SIG-M5 treated with dmso at 0.1 percent for 504 hours (cell line): ENCODE data around the gene COQ6.
"Not testable (repeated sequence)": the region's sequence is repeated elsewhere in the genome, so short reads cannot be mapped to it uniquely, and the experiment has no call there.

Experiments
- DNase-seq: peaks from one replicate; lab custom pipeline; 2025; ENCODE audit not compliant: unreplicated experiment; lab: John Stamatoyannopoulos, UW

Gene COQ6

DNA sequence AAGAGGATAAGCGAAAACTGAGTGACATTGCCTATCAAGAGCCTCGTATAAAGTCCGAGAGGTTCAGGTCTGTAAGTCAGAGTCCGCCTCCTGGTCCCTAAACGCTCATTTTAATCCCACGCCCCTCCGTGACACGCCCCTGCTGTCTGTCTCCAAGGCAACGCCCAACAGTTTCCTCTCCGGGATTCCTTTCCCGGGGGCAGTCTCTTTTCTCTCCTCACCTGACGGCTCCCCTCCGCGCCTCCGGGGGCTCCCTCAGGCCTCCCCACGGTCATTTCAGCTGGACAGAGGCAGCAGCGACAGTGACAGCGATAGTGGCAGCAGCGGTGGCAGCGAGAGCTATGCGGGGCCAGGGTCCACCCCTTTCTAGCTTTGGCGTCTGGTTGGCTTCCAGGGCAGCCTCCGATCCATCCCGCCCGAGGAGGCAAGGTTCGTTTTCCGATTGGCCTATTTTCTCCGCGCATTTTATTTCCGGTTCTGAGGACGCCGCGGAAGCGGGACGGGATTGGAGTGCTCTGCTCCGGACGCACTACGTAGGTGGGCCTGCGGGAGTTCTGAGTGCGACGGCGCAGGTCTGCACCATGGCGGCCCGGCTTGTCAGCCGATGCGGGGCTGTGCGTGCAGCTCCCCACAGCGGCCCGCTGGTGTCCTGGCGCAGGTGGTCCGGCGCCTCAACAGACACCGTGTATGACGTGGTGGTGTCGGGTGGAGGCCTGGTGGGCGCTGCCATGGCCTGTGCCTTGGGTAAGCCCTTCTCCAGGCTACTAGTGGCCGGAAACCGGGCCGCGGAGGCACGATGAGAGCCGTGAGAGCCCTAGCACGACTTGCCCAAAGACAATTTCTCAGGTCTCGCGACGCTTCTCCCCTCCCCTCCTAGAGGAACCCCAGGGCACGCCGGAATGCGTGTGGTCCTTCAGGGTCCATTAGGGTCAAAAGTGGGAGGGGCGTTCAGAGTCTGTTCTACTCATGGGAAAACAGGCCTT, at the start of gene COQ6, which contains the start of gene FAM161B:
COQ6 (plus strand) TSS at position 551 of the 983 bp plus-strand sequence; CDS start at position 582, 31 bp downstream.
FAM161B (minus strand) TSS at position 343 of the 983 bp plus-strand sequence; CDS start at position 275, 68 bp downstream.
- peak; percentile 97 for DNase-seq

DNA sequence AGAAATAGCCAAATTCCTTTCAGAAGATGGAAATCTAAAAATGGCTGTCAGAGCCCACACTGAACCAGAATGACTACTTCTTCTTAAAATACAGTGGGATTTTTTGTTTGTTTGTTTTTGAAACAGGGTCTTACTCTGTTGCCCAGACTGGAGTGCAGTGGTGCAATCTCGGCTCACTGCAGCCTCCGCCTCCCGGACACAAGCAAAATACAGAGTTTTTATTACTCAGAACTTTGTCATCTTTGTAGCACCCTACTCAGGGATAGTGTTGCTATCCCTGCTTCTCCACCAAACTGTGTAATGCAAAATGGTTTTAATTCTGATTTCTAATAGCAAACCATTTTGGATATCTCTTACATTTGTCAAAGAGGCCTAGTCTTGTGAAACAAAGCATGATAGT, 47.1 kb upstream of the COQ6 start:
- DNase-seq = no peak

DNA sequence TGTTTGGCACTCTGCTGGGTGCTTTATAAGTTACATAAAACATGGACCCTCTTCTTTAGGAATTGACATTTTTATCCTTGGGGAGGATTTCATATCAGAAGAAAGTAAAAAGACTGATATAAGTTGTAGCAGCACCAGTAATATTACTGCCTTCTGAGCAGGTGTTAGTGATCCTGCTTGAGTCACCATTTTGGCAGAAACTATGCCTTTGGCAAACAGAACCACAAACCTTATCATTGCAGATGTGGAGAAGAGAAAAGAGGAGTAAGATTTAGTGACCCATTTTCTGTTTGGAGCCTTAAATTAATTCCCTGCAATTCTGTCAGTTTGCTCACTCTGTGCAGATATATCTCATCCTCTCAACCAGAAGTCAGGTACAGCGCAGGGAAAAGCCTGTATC, 40.4 kb upstream of the COQ6 start:
- DNase-seq = no peak

DNA sequence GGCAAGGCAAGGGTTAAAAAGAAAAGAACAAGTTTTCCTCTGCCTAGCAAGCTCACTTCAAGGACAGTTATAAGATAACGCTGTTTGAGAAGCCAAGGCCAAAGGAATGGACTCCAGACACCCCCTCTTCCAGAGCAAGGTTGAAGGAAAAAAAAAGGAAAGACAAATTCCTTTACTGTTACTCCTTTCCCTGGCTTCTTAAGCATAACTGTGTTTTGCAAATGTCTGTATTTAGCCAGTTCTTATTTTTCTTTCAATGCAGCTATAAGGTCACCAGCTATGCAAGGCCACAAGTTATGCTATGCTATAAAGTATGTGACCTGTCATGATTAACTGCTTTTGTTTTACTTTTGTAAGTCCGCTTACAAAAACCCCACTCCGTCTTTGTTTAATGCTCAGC, 36.8 kb upstream of the COQ6 start:
- no peak for DNase-seq

DNA sequence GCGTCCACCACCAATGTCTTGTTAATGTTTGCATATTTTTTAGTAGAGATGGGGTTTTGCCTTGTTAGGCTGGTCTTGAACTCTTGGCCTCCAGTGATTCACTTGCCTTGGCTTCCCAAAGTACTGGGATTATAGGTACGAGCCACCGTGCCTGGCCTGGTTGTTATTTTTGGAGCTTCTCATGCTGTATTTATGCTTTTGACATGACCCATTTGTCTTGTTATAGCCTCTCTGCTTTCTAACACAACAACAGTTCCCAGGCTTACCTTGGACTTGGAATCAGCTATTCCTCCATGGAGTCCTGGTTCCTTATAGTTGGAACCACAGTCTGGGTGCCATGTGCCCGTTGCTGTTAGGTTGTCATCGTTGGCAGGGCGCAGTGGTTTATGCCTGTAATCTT, 33.8 kb upstream of the COQ6 start:
- DNase-seq = no peak

DNA sequence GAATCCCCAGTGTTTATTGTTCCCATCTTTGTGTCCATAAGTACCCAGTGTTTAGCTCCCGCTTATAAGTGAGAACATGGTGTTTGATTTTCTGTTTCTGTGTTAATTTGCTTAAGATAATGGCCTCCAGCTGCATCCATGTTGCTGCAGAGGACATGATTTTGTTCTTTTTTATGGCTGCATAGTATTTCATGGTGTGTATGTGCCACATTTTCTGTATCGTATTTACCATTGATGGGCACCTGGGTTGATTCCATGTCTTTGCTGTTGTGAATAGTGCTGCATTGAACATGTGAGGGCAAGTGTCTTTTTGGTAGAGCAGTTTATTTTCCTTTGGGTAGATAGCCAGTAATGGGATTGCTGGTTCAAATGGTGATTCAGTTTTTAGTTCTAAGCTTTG, 30.6 kb upstream of the COQ6 start:
- not testable (repeated sequence) for DNase-seq

DNA sequence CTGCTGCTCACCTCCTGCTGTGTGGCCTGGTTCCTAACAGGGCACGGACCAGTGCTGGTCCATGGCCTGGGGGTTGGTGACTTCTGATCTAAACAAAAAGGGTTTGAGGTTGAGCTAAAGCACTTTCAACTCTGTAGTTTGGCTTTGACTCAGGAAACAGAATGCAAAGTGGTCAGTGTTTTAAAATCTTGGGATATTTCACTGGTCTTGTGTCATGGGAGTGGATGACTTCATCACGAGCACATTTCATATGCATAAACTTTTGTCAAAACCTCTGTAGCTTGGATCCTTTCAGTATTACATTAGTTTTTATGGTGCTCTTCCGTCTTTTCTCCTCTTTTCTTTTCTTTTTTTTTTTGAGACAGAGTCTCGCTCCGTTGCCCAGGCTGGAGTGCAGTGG, 25.8 kb upstream of the COQ6 start:
- DNase-seq = no peak

DNA sequence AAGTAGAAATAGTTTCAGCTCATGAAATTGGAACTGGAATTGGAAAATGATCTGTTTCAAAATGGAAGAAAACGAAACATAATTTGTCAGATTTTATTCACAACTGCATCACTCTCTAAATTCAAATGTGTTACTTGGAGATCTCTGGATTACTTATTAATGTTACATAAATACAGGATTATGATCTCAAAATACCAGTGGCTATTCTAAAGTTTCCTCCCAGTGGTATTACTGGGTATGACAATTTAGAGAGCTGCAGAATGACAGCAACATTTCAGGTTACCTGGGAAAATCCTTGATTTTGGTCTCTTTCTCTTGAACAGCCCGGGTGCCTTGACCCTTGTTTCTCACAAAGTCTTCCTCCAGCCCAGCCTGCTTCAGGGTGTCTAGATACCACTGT, 14.4 kb upstream of the COQ6 start:
- peak; percentile 2 for DNase-seq

DNA sequence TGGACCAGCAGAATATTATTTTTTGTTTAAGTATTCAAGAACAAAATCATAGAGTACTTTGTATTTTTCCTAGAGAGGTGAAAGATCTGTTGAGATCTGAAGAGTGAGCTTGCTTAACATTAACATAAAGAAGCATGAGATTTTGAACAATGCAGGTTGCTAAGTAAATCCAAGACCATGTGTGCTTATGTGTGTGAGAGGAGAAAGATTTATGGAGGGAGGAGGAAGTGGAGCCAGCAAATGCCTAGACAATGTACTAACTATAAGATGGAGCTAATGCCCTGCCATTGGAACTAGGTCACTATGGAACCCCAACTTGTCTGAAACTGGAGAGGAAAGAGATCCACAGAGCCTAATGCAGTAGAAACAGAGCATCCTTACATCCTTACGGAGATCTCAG, 13.6 kb upstream of the COQ6 start:
- no peak for DNase-seq

DNA sequence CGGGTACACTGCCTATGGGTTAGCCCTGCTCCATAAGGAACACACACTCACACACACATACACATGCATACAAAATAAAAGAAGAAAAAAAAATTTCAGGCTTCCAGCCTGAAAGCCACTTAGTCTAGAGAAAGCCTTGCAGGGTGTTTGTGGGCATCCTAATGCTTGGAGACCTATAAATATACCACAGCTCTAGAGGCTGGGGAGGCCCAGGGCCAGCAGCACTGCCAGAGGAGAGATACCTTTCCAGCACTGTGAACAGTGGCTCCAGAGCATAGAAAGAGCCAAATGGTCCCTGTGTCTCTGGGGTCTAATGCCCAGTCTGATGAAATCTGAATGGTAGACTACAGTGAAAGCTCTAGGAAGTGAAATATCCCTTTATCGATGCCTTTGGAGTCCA, 13.1 kb upstream of the COQ6 start:
- no peak for DNase-seq

DNA sequence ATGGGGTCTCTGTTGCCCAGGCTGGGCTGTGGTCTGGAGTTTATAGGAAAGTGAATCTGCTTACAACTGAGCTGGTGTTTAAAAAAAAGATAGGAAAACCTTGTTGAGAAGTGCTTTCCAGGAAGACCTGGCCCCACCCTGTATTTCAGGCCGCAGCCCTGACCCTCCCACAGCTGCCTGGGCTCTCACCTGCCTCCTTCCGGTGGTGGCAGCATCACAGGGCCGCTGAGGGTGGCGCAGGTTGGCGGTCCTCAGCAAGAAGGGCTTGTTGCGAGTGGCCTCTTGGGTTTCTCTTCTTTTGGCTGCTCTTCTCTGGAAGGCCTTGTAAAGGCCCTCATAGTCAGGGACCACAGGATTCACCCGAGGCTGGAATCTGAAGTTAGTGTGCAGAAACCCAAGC, 7.9 kb upstream of the COQ6 start:
- DNase-seq = no peak

DNA sequence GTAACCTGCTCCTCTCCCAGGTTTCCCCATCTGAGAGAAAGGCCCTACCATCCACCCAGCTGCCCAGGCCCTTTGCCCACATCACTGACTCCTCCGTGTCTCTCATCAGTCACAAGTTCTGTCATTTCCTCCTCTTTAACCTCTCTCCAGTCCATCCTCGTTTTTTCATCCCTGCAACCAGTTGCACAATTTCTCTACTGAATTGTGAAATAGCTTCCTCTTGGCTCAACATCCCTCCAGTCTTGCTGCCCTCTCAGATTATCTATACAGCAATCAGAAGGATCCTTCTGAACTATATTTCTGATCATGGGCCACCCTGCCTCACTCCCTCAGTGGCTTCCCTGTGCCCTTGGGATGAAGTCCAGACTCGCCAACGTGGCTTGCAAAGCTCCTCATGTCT, 7.0 kb upstream of the COQ6 start:
- DNase-seq = peak; percentile 97

DNA sequence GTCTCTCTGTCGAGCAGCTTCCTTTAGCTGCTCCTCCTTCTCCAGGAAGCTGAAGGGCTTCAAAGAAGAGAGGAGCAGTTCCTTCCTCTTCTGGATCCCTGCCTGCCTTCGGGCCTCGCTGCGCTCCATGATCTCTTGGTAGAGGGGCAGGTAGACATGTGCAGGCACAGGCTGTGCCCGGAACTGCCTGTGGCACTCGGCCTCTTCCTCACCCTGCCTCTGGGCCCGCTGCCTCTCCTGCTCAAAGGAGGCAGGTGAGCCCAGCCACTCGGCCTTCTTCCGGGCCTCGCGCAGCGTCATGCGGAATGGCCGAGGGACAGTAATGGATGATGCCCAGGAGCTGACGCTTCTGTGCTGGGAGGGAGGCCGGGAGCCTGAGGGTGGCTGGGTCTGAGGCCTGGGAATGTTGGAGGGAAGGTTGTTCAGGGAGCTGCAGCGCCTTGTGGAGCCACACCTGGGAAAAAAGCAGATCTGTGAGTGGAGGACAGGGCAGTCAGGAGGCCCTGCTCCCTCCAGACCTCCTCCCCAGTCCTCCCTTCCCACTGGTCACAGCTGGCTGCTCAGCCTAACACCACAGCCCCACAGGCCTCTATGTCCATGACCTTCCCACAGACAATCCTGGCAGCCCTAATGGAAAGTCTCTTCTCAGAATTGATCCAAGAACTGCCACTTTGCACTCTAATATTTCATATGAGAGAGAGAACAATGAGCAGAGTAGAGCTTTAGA, 5.5 kb upstream of the COQ6 start:
- no peak for DNase-seq

DNA sequence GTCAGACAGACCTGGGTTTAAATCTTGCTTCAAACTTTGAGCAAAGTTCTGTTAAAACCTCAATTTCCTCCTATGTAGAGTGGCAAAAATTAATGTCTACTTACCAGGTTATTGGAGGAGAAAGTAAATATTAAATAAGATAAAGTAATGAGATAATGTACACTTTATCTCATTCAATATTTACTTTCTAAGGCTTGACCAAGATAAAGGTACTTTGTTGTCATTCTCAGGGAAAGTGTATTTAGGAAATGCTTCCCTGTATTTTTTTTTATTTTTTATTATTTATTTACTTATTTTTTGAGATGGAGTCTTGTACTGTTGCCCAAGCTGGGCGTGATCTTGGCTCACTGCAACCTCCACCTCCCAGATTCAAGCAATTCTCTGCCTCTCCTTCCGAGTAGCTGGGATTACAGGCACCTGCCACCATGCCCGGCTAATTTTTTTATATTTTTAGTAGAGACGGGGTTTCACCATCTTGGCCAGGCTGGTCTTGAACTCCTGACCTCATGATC, 4.9 kb upstream of the COQ6 start:
- no peak for DNase-seq

DNA sequence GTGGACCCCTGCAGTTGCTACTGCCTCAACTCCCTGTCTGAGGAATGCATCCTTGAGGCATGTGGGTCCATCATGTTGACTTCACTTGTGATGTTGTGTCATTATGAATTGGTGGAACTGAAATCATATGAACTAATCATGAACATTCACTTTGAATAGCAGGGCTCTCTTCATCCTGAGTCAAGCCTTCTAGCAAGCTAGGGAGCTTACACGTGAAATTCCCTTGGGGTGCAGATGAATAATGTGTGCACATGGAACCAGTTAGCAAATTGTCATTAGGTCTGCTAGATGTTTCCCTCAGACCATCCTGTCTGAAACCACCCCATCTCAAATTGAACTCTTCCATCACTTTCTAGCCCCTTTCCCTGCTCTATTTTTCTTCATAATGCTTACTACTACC, 3.6 kb downstream of the COQ6 start:
- DNase-seq = no peak

DNA sequence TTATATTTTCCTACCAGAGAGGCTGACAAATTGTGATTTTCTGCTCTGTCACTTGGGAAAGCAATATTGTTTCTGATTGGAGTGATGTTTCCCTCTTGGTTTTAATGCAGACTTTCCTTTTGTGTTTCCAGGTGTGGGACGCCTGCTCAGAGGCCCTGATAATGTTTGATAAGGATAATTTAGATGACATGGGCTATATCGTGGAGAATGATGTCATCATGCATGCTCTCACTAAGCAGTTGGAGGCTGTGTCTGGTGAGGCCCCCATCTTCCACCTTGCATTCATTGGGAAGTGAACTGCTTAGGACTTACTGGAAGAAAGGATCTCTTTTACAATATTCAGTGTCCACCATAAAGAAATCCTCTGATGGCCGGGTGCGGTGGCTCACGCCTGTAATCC, 5.6 kb downstream of the COQ6 start:
- no peak for DNase-seq

DNA sequence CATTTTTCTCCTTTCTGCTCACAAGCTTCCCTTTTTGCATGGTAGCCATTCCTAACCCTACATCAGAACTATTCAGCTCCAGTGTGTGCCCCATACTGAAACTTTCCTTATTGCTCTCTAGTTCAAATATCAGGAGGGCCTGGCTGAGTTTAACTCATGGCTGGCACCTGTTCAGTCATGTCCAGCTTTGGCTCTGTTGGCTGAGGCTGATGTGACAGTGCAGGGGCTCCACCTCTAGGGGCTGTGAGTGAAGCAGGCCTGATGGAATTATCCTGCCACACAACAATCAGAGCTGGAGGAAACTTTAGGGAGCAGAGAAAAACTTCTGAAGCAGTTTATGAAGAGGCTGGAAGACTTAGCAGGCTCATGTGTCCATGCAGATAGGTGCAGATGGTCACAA, 8.5 kb downstream of the COQ6 start:
- DNase-seq = no peak

DNA sequence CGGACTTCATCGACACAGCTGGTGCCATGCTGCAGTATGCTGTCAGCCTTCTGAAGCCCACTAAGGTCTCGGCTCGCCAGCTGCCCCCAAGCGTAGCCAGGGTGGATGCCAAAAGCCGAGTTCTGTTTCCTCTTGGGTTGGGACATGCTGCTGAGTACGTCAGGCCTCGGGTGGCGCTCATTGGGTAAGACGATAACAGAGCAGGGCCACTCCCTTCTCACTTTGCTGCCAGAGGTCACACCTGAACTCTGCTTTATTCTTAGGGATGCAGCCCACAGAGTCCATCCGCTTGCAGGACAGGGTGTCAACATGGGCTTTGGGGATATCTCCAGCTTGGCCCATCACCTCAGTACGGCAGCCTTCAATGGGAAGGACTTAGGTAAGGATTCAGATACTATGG, 11.1 kb downstream of the COQ6 start:
- DNase-seq = no peak

DNA sequence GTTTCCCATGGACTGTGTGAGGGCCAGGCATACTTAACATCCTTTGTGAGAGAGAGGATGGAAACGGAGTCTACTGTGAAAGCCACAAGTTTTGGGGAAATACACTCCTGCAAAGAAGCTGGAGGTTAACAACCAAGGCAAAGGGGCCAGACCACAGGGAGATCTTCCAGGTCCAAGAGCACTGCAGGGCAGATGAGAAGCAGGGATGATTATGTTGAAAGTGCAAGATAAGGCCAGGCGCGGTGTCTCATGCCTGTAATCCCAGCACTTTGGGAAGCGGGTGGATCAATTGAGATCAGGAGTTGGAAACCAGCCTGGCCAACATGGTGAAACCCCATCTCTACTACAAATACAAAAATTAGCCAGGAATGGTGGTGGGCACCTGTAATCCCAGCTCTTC, 15.1 kb downstream of the COQ6 start:
- DNase-seq = no peak

DNA sequence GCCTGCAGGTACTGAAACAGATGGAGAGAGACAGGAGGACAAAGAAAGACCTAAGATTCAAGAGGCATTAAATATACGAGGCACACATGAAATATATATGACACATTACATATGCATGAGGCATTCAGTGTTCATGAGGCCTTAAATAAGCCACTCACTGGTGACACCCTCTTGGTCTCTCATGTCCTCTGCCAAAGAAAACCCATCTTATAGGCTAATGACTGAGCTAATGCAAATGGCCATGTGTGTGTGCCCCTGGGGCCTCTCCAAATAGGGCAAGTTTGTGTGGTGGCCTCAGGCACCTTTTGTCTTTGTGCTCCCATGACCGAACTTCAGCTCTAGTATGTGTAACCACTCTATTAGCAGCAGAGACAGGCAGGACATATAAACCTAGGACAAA, 18.8 kb downstream of the COQ6 start:
- DNase-seq = no peak

DNA sequence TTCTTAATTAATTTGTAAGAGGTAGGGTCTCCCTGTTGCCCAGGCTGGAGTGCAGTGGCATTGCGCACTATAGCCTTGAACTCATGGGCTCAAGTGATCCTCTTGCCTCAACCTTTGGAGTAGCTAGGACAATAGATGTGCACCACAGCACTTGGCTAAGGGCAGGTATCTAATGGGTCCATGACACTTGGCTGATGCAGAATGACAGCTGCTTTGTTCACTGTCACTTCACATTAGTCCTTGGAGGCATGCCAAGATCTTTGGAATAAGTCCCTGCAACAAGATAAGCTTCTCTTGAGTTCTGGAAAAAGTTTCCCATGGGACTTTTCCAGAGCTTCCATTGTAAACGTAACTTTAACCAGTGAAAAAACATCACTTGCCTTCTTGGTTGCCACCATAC, 23.4 kb downstream of the COQ6 start:
- no peak for DNase-seq

DNA sequence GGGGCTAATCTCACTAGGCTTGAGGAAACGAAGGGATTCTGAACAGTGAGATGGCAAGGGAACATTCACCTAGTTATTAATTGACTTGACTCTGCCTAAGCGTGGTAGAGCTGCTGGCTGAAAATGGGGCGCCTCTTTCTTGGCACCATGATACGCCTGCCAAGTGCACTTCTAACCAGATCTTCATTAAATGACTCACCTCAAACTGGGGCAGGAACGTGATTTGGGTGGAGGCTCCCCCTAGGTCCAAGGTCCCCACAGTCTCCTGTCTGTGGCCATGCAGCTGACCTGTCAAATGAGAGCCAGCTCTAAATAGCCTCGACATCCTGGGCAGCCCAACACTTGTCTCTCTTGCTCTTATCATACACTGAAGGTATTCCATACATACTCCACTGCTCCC, 26.0 kb downstream of the COQ6 start:
- DNase-seq = no peak
